CD14-positive monocyte (primary cell): Measurements from ENCODE around the gene LRRN2. TPM values are rescaled to one million over a fixed set of nuclear protein-coding genes. Genes with fewer than 3 reads are reported as not detected.

Experiments used
- DNase-seq, 3 donors: peaks; one replicate each; pipeline ENCODE4 v3.0.0-alpha.2; 2011 to 2022
- H2AFZ ChIP-seq: 2 replicates; pipeline ENCODE4 v1.6.0; 2012; ENCODE audit warnings: mild to moderate bottlenecking, low read depth, low read length, inconsistent platforms; ENCODE audit not compliant: insufficient read depth, poor library complexity, severe bottlenecking
- H3K27ac ChIP-seq, 2 donors: 1 replicate in 1 of 2; 2 replicates in 1 of 2; pipeline ENCODE4 v1.5.1; 2012 to 2013; ENCODE audit warnings: low read length in 2 of 2, control low read depth in 1 of 2, inconsistent platforms in 1 of 2, low read depth in 1 of 2, mild to moderate bottlenecking in 1 of 2
- H3K27me3 ChIP-seq, 2 donors: one replicate each; pipeline versions ENCODE4 v1.6.0 to v1.6.1; 2011 to 2013; ENCODE audit warnings: low read length in 2 of 2; ENCODE audit not compliant: control insufficient read depth in 2 of 2, insufficient read depth in 2 of 2
- H3K36me3 ChIP-seq, 2 donors: replicated peaks in 1 of 2; 1 replicate in 1 of 2; 2 replicates in 1 of 2; pipeline versions ENCODE4 v1.5.1 to v1.6.1; 2012 to 2013; ENCODE audit warnings: low read length in 2 of 2, control low read depth in 1 of 2, inconsistent platforms in 1 of 2, mild to moderate bottlenecking in 1 of 2; ENCODE audit not compliant: insufficient read depth in 2 of 2, control insufficient read depth in 1 of 2
- H3K4me1 ChIP-seq, 2 donors: 1 replicate in 1 of 2; 2 replicates in 1 of 2; pipeline versions ENCODE4 v1.5.1 to v1.6.1; 2012 to 2013; ENCODE audit warnings: low read length in 2 of 2, control low read depth in 1 of 2, inconsistent platforms in 1 of 2, mild to moderate bottlenecking in 1 of 2, moderate library complexity in 1 of 2; ENCODE audit not compliant: insufficient read depth in 2 of 2, control insufficient read depth in 1 of 2
- H3K4me2 ChIP-seq: replicated peaks from 2 replicates; pipeline ENCODE3; 2012; ENCODE audit warnings: low read length, moderate library complexity, mild to moderate bottlenecking; ENCODE audit not compliant: poor library complexity, severe bottlenecking; ENCODE audit errors: extremely low read depth
- H3K4me3 ChIP-seq, 3 experiments: fragments of 200-600 bp in 1 of 3; sonication (generic) in 1 of 3; replicated peaks in 1 of 3; 1 replicate in 2 of 3; 2 replicates in 1 of 3; pipeline ENCODE4 v1.5.1; 2011 to 2013; ENCODE audit warnings: low read length in 3 of 3, mild to moderate bottlenecking in 3 of 3, control low read depth in 2 of 3, low read depth in 2 of 3, inconsistent platforms in 1 of 3, moderate library complexity in 1 of 3
- H3K79me2 ChIP-seq: 2 replicates; pipeline ENCODE4 v1.6.0; 2012; ENCODE audit warnings: mild to moderate bottlenecking, control low read depth, inconsistent platforms, low read length, moderate library complexity; ENCODE audit not compliant: insufficient read depth
- H3K9ac ChIP-seq: 2 replicates; pipeline ENCODE4 v1.6.0; 2017; ENCODE audit warnings: low read length, mild to moderate bottlenecking; ENCODE audit not compliant: insufficient read depth, poor library complexity, severe bottlenecking
- H3K9me3 ChIP-seq, 2 donors: replicated peaks in 1 of 2; 1 replicate in 1 of 2; 2 replicates in 1 of 2; pipeline versions ENCODE4 v1.5.1 to v1.6.1; 2012 to 2013; ENCODE audit warnings: low read length in 2 of 2, control low read depth in 1 of 2; ENCODE audit not compliant: control insufficient read depth in 1 of 2, insufficient read depth in 1 of 2
- H4K20me1 ChIP-seq: 2 replicates; pipeline ENCODE4 v1.6.0; 2012; ENCODE audit warnings: mild to moderate bottlenecking, low read length, control low read depth, moderate library complexity; ENCODE audit not compliant: insufficient read depth
- H3K27ac Mint-ChIP-seq, 7 donors: one replicate each; pipeline ENCODE4 v1.8.0; 2020; ENCODE audit warnings: mild to moderate bottlenecking in 7 of 7, mixed read lengths in 7 of 7, moderate library complexity in 6 of 7, inconsistent platforms in 2 of 7
- H3K27me3 Mint-ChIP-seq, 3 donors: one replicate each; pipeline ENCODE4 v1.8.0; 2021 to 2022; ENCODE audit warnings: low read depth in 3 of 3, mild to moderate bottlenecking in 3 of 3, mixed read lengths in 3 of 3, moderate library complexity in 3 of 3, inconsistent platforms in 1 of 3
- H3K36me3 Mint-ChIP-seq, 2 donors: one replicate each; pipeline ENCODE4 v1.8.0; 2020; ENCODE audit warnings: mixed read lengths in 2 of 2, inconsistent platforms in 1 of 2, mild to moderate bottlenecking in 1 of 2
- H3K4me1 Mint-ChIP-seq: one replicate; pipeline ENCODE4 v1.8.0; 2020; ENCODE audit warnings: mild to moderate bottlenecking, mixed read lengths
- H3K4me3 Mint-ChIP-seq, 2 donors: one replicate each; pipeline ENCODE4 v1.8.0; 2020; ENCODE audit warnings: mild to moderate bottlenecking in 2 of 2, mixed read lengths in 2 of 2, moderate library complexity in 1 of 2
- H3K9me3 Mint-ChIP-seq, 7 donors: one replicate each; pipeline ENCODE4 v1.8.0; 2020 to 2022; ENCODE audit warnings: mixed read lengths in 7 of 7, mild to moderate bottlenecking in 6 of 7, moderate library complexity in 6 of 7, inconsistent platforms in 2 of 7
- WGBS: methylation state at CpG from one replicate; pipeline ENCODE4 v1.1.5; 2013; ENCODE audit warnings: missing lambda C conversion rate; ENCODE audit not compliant: insufficient coverage; 5-methylcytosine and 5-hydroxymethylcytosine counted together
- intact Hi-C, 2 donors: fragments of 100-400 bp; cut with micrococcal nuclease; formaldehyde crosslinking; loops; one replicate each; pipeline versions ENCODE4 v1.15.0 to v1.15.1; 2023
- polyA plus RNA-seq, 3 donors: library from polyadenylated mRNA; depleted of rRNA in 1 of 3; unstranded in 2 of 3; stranded (reverse) in 1 of 3; fragments of 300-500 nt in 2 of 3; fragments of >200 nt in 1 of 3; fragmentation: Illumina TruSeq in 2 of 3; gene quantifications; 1 replicate in 2 of 3; 2 replicates in 1 of 3; pipeline ENCODE4 v1.2.3, GENCODE V29; 2012 to 2021
- small RNA-seq: library from RNA; depleted of rRNA; stranded (forward); fragments of <200 nt; gene quantifications from one replicate; pipeline ENCODE3, GENCODE V24; 2012; ENCODE audit warnings: low read depth; ENCODE audit not compliant: insufficient read length
- TF ChIP-seq, protein P1 (sequence below): fragments of 200-600 bp; IDR thresholded peaks from one replicate; pipeline ENCODE4 v1.8.0; 2022; ENCODE audit warnings: antibody characterized with exemption, mild to moderate bottlenecking

LRRN2 gene
- polyA plus RNA-seq, 3 donors = not detected

DNA sequence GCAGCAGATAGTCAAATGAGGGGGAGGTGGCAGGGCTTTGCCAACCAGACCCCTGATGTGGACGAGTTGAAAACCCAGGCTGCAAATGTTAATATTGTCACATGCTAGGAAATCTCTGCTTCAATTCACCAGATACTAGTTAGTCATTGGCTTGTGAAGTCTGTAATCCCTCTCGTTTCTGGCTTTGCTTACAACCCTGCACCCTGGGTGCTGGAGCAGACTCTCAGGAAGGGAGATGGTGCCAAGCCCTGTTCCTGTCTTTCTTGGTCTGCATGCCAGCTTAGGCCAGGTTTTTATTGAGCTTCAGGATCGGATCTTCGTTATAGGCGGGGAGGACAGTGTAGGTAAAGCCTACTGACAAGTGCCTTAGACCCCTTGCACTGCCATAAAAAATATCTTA is 116.1 kb downstream of the LRRN2 start:
- Histone ChIP-seq H4K20me1 (peaks cover 5% of the 10 kb centered on the region), H3K9ac (no peak overlapping the region), H3K36me3 (peaks cover 54 to 97% of the 10 kb centered on the region in 2 donors), H2AFZ (no peak overlapping the region), H3K79me2 (no peaks in the 10 kb centered on the region), H3K27me3 (no peaks in the 10 kb centered on the region), H3K4me1 (no peaks in the 10 kb centered on the region), H3K4me2 (no peak overlapping the region), H3K9me3 (no peaks in the 10 kb centered on the region), H3K27ac (no peak overlapping the region), H3K4me3 (no peak overlapping the region)
- Mint-ChIP-seq H3K27ac (no peak overlapping the region), H3K4me3 (no peak overlapping the region), H3K9me3 (peaks cover 0 to 2% (median 0%) of the 10 kb centered on the region in 7 donors), H3K36me3 (peaks cover 82 to 87% of the 10 kb centered on the region in 2 donors), H3K4me1 (peaks cover 15% of the 10 kb centered on the region), H3K27me3 (no peaks in the 10 kb centered on the region)
- TF ChIP-seq, protein P1, sequence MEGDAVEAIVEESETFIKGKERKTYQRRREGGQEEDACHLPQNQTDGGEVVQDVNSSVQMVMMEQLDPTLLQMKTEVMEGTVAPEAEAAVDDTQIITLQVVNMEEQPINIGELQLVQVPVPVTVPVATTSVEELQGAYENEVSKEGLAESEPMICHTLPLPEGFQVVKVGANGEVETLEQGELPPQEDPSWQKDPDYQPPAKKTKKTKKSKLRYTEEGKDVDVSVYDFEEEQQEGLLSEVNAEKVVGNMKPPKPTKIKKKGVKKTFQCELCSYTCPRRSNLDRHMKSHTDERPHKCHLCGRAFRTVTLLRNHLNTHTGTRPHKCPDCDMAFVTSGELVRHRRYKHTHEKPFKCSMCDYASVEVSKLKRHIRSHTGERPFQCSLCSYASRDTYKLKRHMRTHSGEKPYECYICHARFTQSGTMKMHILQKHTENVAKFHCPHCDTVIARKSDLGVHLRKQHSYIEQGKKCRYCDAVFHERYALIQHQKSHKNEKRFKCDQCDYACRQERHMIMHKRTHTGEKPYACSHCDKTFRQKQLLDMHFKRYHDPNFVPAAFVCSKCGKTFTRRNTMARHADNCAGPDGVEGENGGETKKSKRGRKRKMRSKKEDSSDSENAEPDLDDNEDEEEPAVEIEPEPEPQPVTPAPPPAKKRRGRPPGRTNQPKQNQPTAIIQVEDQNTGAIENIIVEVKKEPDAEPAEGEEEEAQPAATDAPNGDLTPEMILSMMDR = no peak
- intact Hi-C loops = no loop called here
- DNase-seq = no peak
- 100% methylated on average over 2 of the region's 5 CpGs for WGBS

DNA sequence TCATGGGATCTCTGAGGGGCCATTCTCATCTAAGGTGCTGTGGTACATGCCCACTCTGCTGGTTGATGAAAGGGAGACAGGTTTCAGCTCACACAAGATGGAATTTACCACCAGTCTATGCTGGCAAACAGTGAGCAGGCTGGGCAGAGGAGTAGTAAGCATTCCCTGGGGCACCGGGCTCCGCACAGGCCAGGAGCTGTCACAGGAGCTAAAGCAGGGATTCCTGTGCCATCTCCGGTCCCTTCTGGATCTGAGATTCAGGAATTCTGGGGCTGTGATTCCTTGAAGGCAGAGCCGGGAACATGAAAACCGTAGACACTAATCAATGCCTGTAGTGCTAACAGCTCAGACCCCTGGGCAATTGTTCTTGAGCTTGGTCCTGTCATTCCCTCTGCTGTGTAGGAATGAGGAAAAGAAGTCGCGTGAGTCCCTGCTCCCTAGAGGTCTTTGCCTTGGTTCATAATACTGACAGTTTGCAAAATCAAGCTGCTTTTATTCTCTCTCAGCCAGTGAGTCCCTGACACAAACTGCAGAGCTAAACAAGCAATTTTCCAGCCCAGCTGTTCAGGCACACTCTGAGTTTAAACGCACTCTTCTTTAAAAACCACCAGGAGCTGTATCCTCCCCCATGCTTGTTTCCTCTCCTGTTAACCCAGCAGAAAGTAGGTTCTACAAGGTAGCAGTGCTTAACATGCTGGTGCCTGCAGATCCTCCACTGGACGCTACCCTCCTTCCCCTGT is 116.8 kb downstream of the LRRN2 start:
- no peaks in the 10 kb centered on the region for H3K4me1 ChIP-seq
- DNase-seq = no peak
- Mint-ChIP-seq H3K36me3 (peaks cover 78 to 86% of the 10 kb centered on the region in 2 donors), H3K4me3 (no peak overlapping the region), H3K9me3 (peaks cover 0 to 2% (median 0%) of the 10 kb centered on the region in 7 donors), H3K4me1 (peaks cover 15% of the 10 kb centered on the region), H3K27ac (peak overlapping the region in 1 of 7 donors; percentile 10), H3K27me3 (no peaks in the 10 kb centered on the region)
- H3K36me3 ChIP-seq = peaks cover 54 to 94% of the 10 kb centered on the region in 2 donors
- H3K4me2 ChIP-seq = no peak overlapping the region
- no peak overlapping the region for H3K27ac ChIP-seq
- over 99% methylated on average over 7 of the region's 9 CpGs for WGBS
- no peak overlapping the region for H3K9ac ChIP-seq
- peaks cover 5% of the 10 kb centered on the region for H4K20me1 ChIP-seq
- H3K4me3 ChIP-seq = no peak overlapping the region
- H2AFZ ChIP-seq = no peak overlapping the region
- no peaks in the 10 kb centered on the region for H3K27me3 ChIP-seq
- TF ChIP-seq, protein P1 = no peak
- intact Hi-C loops = no loop called here
- H3K79me2 ChIP-seq = no peaks in the 10 kb centered on the region
- H3K9me3 ChIP-seq = no peaks in the 10 kb centered on the region

Small RNAs within 50 kb of the gene (small RNA-seq; reads per million reads assigned to genes)
- gene RF00601 (not detected), gene RNA5SP75 (not detected)

Other genes with a start within 250 kb of the LRRN2 start
- 1 to 10 TPM in 1 of 3 donors, under 1 TPM in 1, not detected in 1; 0.04 to 1.4 TPM for gene PIK3C2B, start 190.9 kb downstream of the LRRN2 start, polyA plus RNA-seq
- 10 to 100 TPM in 2 of 3 donors, 1 to 10 TPM in 1; 7.8 to 37.0 (median 10.2) TPM for gene MDM4, start 169.3 kb downstream of the LRRN2 start, polyA plus RNA-seq
- under 1 TPM in 1 of 3 donors, not detected in 2; 0.08 TPM for gene NFASC, start 185.1 kb upstream of the LRRN2 start, polyA plus RNA-seq